Left lung (tissue), 10 donors: ENCODE data around the gene ACTG1. TPM values are rescaled to one million over a fixed set of nuclear protein-coding genes. Genes with fewer than 3 reads are reported as not detected.

Experiments used
- ATAC-seq: fragments of 200-7000 bp; cut with Tn5 transposase; one replicate; pipeline ENCODE4 v1.9.1; 2020; ENCODE audit warnings: moderate library complexity
- DNase-seq, 4 donors: peaks; one replicate each; pipeline ENCODE4 v3.0.0-alpha.2; 2013 to 2020
- H3K27ac ChIP-seq, 2 donors: fragments of 200-600 bp; sonication (generic) in 1 of 2; one replicate each; pipeline versions ENCODE4 v1.5.0 to v1.8.0; 2020 to 2021
- H3K27me3 ChIP-seq, 2 donors: fragments of 200-600 bp; sonication (generic) in 1 of 2; one replicate each; pipeline versions ENCODE4 v1.5.0 to v1.8.0; 2020 to 2021
- H3K36me3 ChIP-seq, 2 donors: fragments of 200-600 bp; sonication (generic) in 1 of 2; one replicate each; pipeline versions ENCODE4 v1.5.0 to v1.8.0; 2020 to 2021
- H3K4me1 ChIP-seq, 2 donors: fragments of 200-600 bp; one replicate each; pipeline ENCODE4 v1.8.0; 2021
- H3K4me3 ChIP-seq, 2 donors: fragments of 200-600 bp; sonication (generic) in 1 of 2; one replicate each; pipeline versions ENCODE4 v1.5.0 to v1.8.0; 2020 to 2021; ENCODE audit warnings: mild to moderate bottlenecking in 1 of 2
- H3K9me3 ChIP-seq, 2 donors: fragments of 200-600 bp; sonication (generic) in 1 of 2; one replicate each; pipeline versions ENCODE4 v1.5.0 to v1.8.0; 2020 to 2021
- intact Hi-C, 2 donors: fragments of 100-400 bp; cut with DNase I; formaldehyde crosslinking; loops; one replicate each; pipeline versions ENCODE4 v1.11.2 to v1.14.2; 2022
- polyA plus RNA-seq, 6 donors: library from polyadenylated mRNA; unstranded; fragments of 120-200 nt; gene quantifications; one replicate each; pipeline ENCODE4 v1.2.1, GENCODE V29; 2013; ENCODE audit not compliant: insufficient read length in 6 of 6
- total RNA-seq, 2 donors: library from RNA; stranded (reverse); fragmentation: NEBNext Ultra II Directional; extraction: Animal tissue kit (Norgen Biotek cat#: 25700); gene quantifications; one replicate each; pipeline ENCODE4 v1.2.1, GENCODE V29; 2021
- TF ChIP-seq, protein P1 (sequence below), 2 donors: fragments of 200-600 bp; sonication (generic) in 1 of 2; IDR thresholded peaks; one replicate each; pipeline versions ENCODE4 v1.5.0 to v1.8.0; 2021; ENCODE audit warnings: antibody characterized with exemption in 2 of 2
- donor health status: DM: no; HTN: yes; CAD: no.
- donor health status: DM: no; HTN: no; CAD: no.

The ACTG1 gene
- total and polyA plus RNA-seq, 8 donors: 2,385 to 3,414 (median 2,872) TPM

DNA sequence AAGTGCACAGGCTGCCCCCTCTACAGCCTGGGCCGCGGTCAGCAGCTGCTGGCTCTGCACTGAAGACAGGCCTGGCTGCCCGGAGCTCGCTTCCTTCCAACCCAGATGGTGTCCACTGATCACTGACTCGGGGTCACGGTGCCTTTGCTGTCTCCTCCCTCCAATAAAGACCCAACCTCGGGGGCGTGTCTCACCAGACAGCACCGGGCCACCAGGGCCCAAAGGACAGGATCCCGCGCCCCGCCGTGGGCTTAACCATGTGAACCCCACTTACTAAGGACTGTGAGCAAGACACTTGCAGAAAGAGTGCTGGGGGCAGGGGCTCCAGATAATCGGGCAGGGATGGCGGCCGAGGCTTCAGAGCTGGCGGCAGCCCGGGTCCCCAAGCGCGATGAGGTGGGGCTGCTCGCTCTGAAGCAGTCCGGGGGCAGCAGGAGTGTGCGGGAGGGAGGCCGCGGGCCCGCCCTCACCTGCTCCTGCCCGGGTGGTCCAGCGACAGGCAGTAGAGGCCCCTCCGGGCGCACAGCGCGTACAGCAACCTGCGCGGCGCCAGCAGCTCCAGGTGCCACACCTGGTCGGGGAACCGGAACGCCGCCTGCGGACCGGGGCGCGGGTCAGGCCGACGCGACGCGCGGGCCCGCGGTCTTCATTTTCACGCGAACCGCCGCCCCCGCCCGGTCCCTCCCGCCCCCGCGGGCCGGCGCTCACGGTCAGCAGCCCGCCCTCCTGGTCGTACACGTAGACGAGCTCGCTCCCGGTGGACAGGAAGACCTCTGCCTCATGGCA lies 39.1 kb upstream of the ACTG1 start:
- intact Hi-C loops: no loop called here
- Histone ChIP-seq H3K4me1 (peaks cover 17 to 50% of the 10 kb centered on the region in 2 donors), H3K36me3 (peaks cover 0 to 51% of the 10 kb centered on the region in 2 donors), H3K9me3 (no peaks in the 10 kb centered on the region), H3K4me3 (peak overlapping the region; percentile 75 to 97), H3K27ac (peak overlapping the region; percentile 60 to 88), H3K27me3 (no peaks in the 10 kb centered on the region)
- DNase-seq (peak in 2 of 4 donors; percentile 19 to 69), ATAC-seq (peak; percentile 2)
- TF ChIP-seq, protein P1, sequence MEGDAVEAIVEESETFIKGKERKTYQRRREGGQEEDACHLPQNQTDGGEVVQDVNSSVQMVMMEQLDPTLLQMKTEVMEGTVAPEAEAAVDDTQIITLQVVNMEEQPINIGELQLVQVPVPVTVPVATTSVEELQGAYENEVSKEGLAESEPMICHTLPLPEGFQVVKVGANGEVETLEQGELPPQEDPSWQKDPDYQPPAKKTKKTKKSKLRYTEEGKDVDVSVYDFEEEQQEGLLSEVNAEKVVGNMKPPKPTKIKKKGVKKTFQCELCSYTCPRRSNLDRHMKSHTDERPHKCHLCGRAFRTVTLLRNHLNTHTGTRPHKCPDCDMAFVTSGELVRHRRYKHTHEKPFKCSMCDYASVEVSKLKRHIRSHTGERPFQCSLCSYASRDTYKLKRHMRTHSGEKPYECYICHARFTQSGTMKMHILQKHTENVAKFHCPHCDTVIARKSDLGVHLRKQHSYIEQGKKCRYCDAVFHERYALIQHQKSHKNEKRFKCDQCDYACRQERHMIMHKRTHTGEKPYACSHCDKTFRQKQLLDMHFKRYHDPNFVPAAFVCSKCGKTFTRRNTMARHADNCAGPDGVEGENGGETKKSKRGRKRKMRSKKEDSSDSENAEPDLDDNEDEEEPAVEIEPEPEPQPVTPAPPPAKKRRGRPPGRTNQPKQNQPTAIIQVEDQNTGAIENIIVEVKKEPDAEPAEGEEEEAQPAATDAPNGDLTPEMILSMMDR (IDR thresholded peaks at IDR 0.05): no peak

DNA sequence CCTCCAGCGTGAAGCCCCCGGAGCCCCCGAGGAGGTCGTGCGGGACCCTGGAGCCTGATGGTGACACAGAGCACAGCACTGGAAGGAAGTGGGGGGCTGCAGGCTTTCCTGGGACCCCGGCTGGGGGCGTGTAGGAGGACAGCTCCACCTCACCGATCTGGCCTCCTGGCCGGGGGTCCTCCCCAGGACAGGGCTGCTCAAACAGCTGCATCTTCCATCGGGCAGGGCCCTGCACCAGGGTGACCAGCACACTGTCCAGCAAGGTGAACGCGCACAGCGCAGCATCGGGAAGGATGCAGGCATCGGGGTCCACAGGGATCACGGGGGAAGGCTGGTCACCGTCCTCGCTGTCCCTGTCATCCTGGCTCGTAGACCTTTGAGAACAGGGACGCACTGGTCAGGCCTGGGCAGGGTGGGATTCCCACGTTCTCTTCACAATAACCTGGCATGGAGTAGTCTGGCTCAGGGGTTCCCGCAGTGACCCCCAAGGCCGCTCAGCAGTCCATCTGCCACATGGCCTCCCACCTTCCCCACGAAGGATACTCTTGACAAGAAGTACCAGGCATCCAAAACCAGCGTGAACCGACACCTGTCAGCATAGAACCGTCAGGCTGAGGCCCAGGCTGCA lies 38.3 kb upstream of the ACTG1 start:
- H3K4me1 ChIP-seq: peaks cover 17 to 43% of the 10 kb centered on the region in 2 donors
- no peaks in the 10 kb centered on the region for H3K27me3 ChIP-seq
- H3K27ac ChIP-seq: no peak overlapping the region
- no peak for ATAC-seq
- intact Hi-C loops: no loop called here
- peak in 1 of 4 donors; percentile 69 for DNase-seq
- TF ChIP-seq, protein P1 (IDR thresholded peaks at IDR 0.05): no peak
- H3K36me3 ChIP-seq: peaks cover 0 to 51% of the 10 kb centered on the region in 2 donors
- no peaks in the 10 kb centered on the region for H3K9me3 ChIP-seq
- peak overlapping the region; percentile 75 to 97 for H3K4me3 ChIP-seq

DNA sequence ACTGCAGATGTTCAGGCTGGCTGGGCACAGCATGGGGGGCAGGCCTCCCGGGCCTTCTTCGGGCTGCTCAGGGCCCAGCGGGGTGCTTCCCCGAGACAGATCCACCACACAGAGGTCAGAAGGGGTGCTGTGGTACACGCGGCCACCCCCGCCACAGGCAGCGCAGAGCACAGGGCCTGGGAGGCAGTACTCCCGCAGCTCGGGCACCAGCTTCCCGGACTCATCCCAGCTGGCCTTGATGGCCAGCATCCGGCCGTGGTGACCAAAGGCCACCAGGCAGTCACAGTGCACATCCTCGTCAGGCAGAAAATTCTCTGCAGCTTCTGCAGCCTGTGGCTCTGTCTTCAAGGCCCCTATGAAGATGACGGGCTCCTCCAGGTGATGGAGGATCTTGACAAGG lies 37.7 kb upstream of the ACTG1 start:
- TF ChIP-seq, protein P1 (IDR thresholded peaks at IDR 0.05): no peak
- peaks cover 17 to 42% of the 10 kb centered on the region in 2 donors for H3K4me1 ChIP-seq
- no peak for ATAC-seq
- peaks cover 0 to 56% of the 10 kb centered on the region in 2 donors for H3K36me3 ChIP-seq
- intact Hi-C loops: no loop called here
- H3K4me3 ChIP-seq: no peak overlapping the region
- H3K27me3 ChIP-seq: no peaks in the 10 kb centered on the region
- DNase-seq: peak in 1 of 4 donors; percentile 74
- no peaks in the 10 kb centered on the region for H3K9me3 ChIP-seq
- no peak overlapping the region for H3K27ac ChIP-seq

DNA sequence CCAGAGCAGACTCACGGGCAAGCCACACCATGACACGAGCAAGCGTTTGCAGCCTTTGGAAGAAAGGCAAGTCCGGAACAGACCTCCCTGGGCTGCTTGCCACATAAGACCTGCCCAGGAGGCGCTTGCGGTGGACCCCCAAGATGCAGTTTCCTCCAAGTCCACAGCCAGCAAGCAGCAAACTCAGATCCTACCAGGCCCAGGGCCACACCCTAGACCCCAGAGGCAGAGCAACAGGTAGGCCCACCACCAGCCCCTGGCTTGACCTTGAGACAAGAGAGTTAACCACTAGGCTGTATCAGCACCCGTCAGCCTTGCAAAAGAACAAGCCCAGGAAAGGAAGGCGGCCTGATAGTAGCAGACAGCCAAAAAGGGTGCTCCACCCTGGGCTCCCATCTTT lies 37.2 kb upstream of the ACTG1 start:
- Histone ChIP-seq H3K4me1 (peaks cover 17 to 42% of the 10 kb centered on the region in 2 donors), H3K27ac (no peak overlapping the region), H3K27me3 (no peaks in the 10 kb centered on the region), H3K4me3 (no peak overlapping the region), H3K9me3 (no peaks in the 10 kb centered on the region), H3K36me3 (peaks cover 0 to 60% of the 10 kb centered on the region in 2 donors)
- intact Hi-C loops: no loop called here
- ATAC-seq: no peak
- peak in 1 of 4 donors; percentile 45 for DNase-seq
- TF ChIP-seq, protein P1 (IDR thresholded peaks at IDR 0.05): no peak

DNA sequence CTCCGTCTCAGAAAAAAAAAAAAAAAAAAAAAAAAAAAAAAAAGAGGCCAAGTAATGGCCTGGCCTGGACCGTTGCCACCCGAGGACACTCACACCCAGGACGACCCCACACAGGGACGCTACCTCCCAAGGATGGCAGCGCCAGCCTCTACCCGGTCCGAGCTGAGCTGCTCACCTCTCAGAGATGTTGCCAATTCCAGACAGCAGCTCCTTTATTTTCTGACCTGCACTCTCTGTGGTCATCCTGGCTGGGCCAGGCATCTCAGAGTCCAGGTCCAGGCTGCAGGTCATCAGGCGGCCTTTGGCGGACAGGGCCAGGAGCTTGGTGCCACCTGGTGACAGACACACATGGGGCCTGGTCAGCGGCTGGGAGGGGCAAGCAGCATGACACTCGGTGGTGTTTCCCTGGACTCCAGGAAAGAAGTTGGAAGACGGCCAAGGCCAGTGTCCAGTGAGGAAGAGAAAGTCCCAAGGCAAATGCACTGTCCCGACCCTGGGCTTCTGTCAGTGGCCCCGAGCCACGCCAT lies 36.5 kb upstream of the ACTG1 start:
- peaks cover 0 to 68% of the 10 kb centered on the region in 2 donors for H3K36me3 ChIP-seq
- ATAC-seq: no peak

More for the DNA sequence above, 36.5 kb upstream of the ACTG1 start:
- Histone ChIP-seq H3K4me1 (peaks cover 16 to 38% of the 10 kb centered on the region in 2 donors), H3K27ac (no peak overlapping the region), H3K9me3 (no peaks in the 10 kb centered on the region), H3K4me3 (no peak overlapping the region), H3K27me3 (no peaks in the 10 kb centered on the region)
- TF ChIP-seq, protein P1 (IDR thresholded peaks at IDR 0.05): no peak
- intact Hi-C loops: no loop called here
- DNase-seq: peak in 1 of 4 donors; percentile 67
